ENCODE results near the gene ERICH6B.
"Not testable (repeated sequence)": the region's sequence is repeated elsewhere in the genome, so short reads cannot be mapped to it uniquely, and the experiment has no call there.

The ERICH6B gene

GRCh38 chr13:45615501-45616101 is at the start of gene ERICH6B:
Gene ERICH6B, minus strand, starts transcription at chr13:45615739. Its CDS starts 18,734 bp downstream, at chr13:45597005.
- DNase-seq (ENCODE audit: low spot score) = no peak

GRCh38 chr13:45662903-45663302 is 47.4 kb upstream of the ERICH6B start:
- DNase-seq (ENCODE audit: low spot score) = not testable (repeated sequence)

GRCh38 chr13:45662162-45662561 is 46.6 kb upstream of the ERICH6B start:
- DNase-seq (ENCODE audit: low spot score) = no peak

GRCh38 chr13:45660458-45660857 is 44.9 kb upstream of the ERICH6B start:
- not testable (repeated sequence) for DNase-seq (ENCODE audit: low spot score)

GRCh38 chr13:45659536-45659935 is 44.0 kb upstream of the ERICH6B start:
- DNase-seq (ENCODE audit: low spot score) = no peak

- DNase-seq (ENCODE audit: low spot score) = no peak
Observed at GRCh38 chr13:45658586-45659235, 43.2 kb upstream of the ERICH6B start.

GRCh38 chr13:45654633-45655349 is 39.3 kb upstream of the ERICH6B start:
- DNase-seq (ENCODE audit: low spot score) = no peak

- DNase-seq (ENCODE audit: low spot score) = not testable (repeated sequence)
Observed at GRCh38 chr13:45645263-45645662, 29.7 kb upstream of the ERICH6B start.

GRCh38 chr13:45642159-45642558 is 26.6 kb upstream of the ERICH6B start:
- not testable (repeated sequence) for DNase-seq (ENCODE audit: low spot score)

GRCh38 chr13:45635291-45635690 is 19.8 kb upstream of the ERICH6B start:
- not testable (repeated sequence) for DNase-seq (ENCODE audit: low spot score)

- DNase-seq (ENCODE audit: low spot score) = no peak
Observed at GRCh38 chr13:45630791-45631190, 15.3 kb upstream of the ERICH6B start.

- DNase-seq (ENCODE audit: low spot score) = no peak
Observed at GRCh38 chr13:45629940-45630339, 14.4 kb upstream of the ERICH6B start.

GRCh38 chr13:45628094-45628493 is 12.6 kb upstream of the ERICH6B start:
- no peak for DNase-seq (ENCODE audit: low spot score)

- no peak for DNase-seq (ENCODE audit: low spot score)
Observed at GRCh38 chr13:45627656-45628055, 12.1 kb upstream of the ERICH6B start.

GRCh38 chr13:45626731-45627374 is 11.3 kb upstream of the ERICH6B start:
- DNase-seq (ENCODE audit: low spot score) = no peak

- DNase-seq (ENCODE audit: low spot score) = peak; percentile 20
Observed at GRCh38 chr13:45623516-45624090, 8.1 kb upstream of the ERICH6B start.

GRCh38 chr13:45621950-45622349 is 6.4 kb upstream of the ERICH6B start:
- DNase-seq (ENCODE audit: low spot score) = no peak

GRCh38 chr13:45607931-45608330 is 7.6 kb downstream of the ERICH6B start:
- DNase-seq (ENCODE audit: low spot score) = no peak

GRCh38 chr13:45604892-45605291 is 10.6 kb downstream of the ERICH6B start:
- no peak for DNase-seq (ENCODE audit: low spot score)

- no peak for DNase-seq (ENCODE audit: low spot score)
Observed at GRCh38 chr13:45603338-45603737, 12.2 kb downstream of the ERICH6B start.

GRCh38 chr13:45602183-45603170 is 13.1 kb downstream of the ERICH6B start:
- no peak for DNase-seq (ENCODE audit: low spot score)
